Keratinocyte (primary cell): ENCODE measurements around the gene DLG1. TPM values are rescaled to one million over a fixed set of nuclear protein-coding genes. Genes with fewer than 3 reads are reported as not detected.

Experiments
- DNase-seq: peaks from one replicate; pipeline ENCODE4 v3.0.0-alpha.2; 2011; ENCODE audit warnings: low read depth, missing footprints, low spot score
- FAIRE-seq: peaks from 2 replicates; lab custom pipeline; 2011; peaks lifted over from hg19 to GRCh38; lab: Jason Lieb, UNC
- H2AFZ ChIP-seq: 2 replicates; pipeline ENCODE4 v1.6.0; 2012; ENCODE audit warnings: low read length, control low read depth, inconsistent platforms; ENCODE audit not compliant: control insufficient read depth
- H3K27ac ChIP-seq: 2 replicates; pipeline ENCODE4 v1.5.1; 2011; ENCODE audit warnings: low read length; ENCODE audit not compliant: control insufficient read depth, insufficient read depth
- H3K27me3 ChIP-seq: 3 replicates; pipeline ENCODE4 v1.6.0; 2011; ENCODE audit warnings: low read length; ENCODE audit not compliant: control insufficient read depth, insufficient read depth; ENCODE audit errors: extremely low read depth
- H3K36me3 ChIP-seq, 2 experiments: 2 replicates in 1 of 2; 3 replicates in 1 of 2; pipeline ENCODE4 v1.5.1; 2011; ENCODE audit warnings: low read length in 2 of 2, mild to moderate bottlenecking in 1 of 2; ENCODE audit not compliant: control insufficient read depth in 2 of 2, insufficient read depth in 2 of 2; ENCODE audit errors: extremely low read depth in 1 of 2
- H3K4me1 ChIP-seq: 3 replicates; pipeline ENCODE4 v1.5.1; 2011; ENCODE audit warnings: low read length; ENCODE audit not compliant: control insufficient read depth, insufficient read depth; ENCODE audit errors: extremely low read depth
- H3K4me2 ChIP-seq: 3 replicates; pipeline ENCODE4 v1.6.0; 2011; ENCODE audit warnings: low read depth, low read length; ENCODE audit not compliant: control insufficient read depth, insufficient read depth; ENCODE audit errors: extremely low read depth
- H3K4me3 ChIP-seq, 3 experiments: fragments of 200-600 bp in 1 of 3; sonication (generic) in 1 of 3; 2 replicates in 2 of 3; 3 replicates in 1 of 3; pipeline ENCODE4 v1.5.1; 2011 to 2016; ENCODE audit warnings: low read length in 3 of 3, mild to moderate bottlenecking in 3 of 3, control low read depth in 2 of 3, inconsistent platforms in 1 of 3, low read depth in 1 of 3, mixed read lengths in 1 of 3, mixed run types in 1 of 3, moderate library complexity in 1 of 3; ENCODE audit not compliant: control insufficient read depth in 2 of 3, insufficient read depth in 2 of 3; ENCODE audit errors: extremely low read depth in 1 of 3
- H3K79me2 ChIP-seq: 2 replicates; pipeline ENCODE4 v1.6.0; 2012; ENCODE audit warnings: low read length; ENCODE audit not compliant: control insufficient read depth, insufficient read depth
- H3K9ac ChIP-seq: 3 replicates; pipeline ENCODE4 v1.6.0; 2011; ENCODE audit warnings: low read length; ENCODE audit not compliant: control insufficient read depth, insufficient read depth; ENCODE audit errors: extremely low read depth
- H3K9me1 ChIP-seq: 3 replicates; pipeline ENCODE4 v1.6.0; 2011; ENCODE audit warnings: low read length; ENCODE audit not compliant: control insufficient read depth, insufficient read depth; ENCODE audit errors: extremely low read depth
- H3K9me3 ChIP-seq: 2 replicates; pipeline ENCODE4 v1.5.1; 2012; ENCODE audit warnings: low read depth, low read length; ENCODE audit not compliant: control insufficient read depth
- H4K20me1 ChIP-seq: 3 replicates; pipeline ENCODE4 v1.6.0; 2011; ENCODE audit warnings: low read length; ENCODE audit not compliant: control insufficient read depth, insufficient read depth; ENCODE audit errors: extremely low read depth
- CTCF ChIP-seq, 3 experiments: IDR thresholded peaks in 1 of 3; conservative IDR thresholded peaks in 1 of 3; optimal IDR thresholded peaks in 1 of 3; 2 replicates in 2 of 3; 3 replicates in 1 of 3; pipeline versions ENCODE3 to v1.5.1; 2011; ENCODE audit warnings: low read length in 3 of 3, mild to moderate bottlenecking in 3 of 3, moderate library complexity in 2 of 3, control low read depth in 1 of 3, inconsistent platforms in 1 of 3; ENCODE audit not compliant: insufficient read depth in 2 of 3; ENCODE audit errors: extremely low read depth in 1 of 3
- EZH2 ChIP-seq: IDR thresholded peaks from one replicate; pipeline ENCODE4 v1.6.1; 2012; ENCODE audit warnings: inconsistent platforms, mild to moderate bottlenecking, low read length, moderate library complexity
- dilution Hi-C: fragments of 300-500 bp; cut with MboI; formaldehyde crosslinking; loops from one replicate; pipeline ENCODE4 v1.7.0; 2020; ENCODE audit warnings: low sequenced_read_pairs; ENCODE audit not compliant: extremely low pct_ligation_motif_present
- polyA minus RNA-seq, 3 experiments: library from RNA; depleted of rRNA, polyadenylated mRNA; stranded (reverse); fragments of >200 nt; gene quantifications; 1 replicate in 1 of 3; 2 replicates in 1 of 3; 3 replicates in 1 of 3; pipeline ENCODE4 v1.2.3, GENCODE V29; 2011
- polyA plus RNA-seq, 5 experiments: library from polyadenylated mRNA; depleted of rRNA in 3 of 5; stranded (reverse) in 3 of 5; stranded (forward) in 1 of 5; unstranded in 1 of 5; fragments of >200 nt; gene quantifications; 1 replicate in 1 of 5; 2 replicates in 3 of 5; 3 replicates in 1 of 5; pipeline versions ENCODE4 v1.2.1 to v1.2.3, GENCODE V29; 2011 to 2012; ENCODE audit warnings: missing spikeins in 2 of 5, low read depth in 1 of 5, low replicate concordance in 1 of 5

Gene DLG1
- polyA plus RNA-seq (103 to 139 TPM (median 129 TPM) in 3 replicates), polyA minus RNA-seq (95.2 to 298 TPM (median 184 TPM) in 3 replicates)
- polyA plus RNA-seq (2011; ENCODE audit: low read depth) = 76.2 TPM
- polyA plus RNA-seq (2011; cell fraction: cytosol; rRNA removed) = 71.7 and 167 TPM in 2 replicates
- polyA plus RNA-seq (2011; cell fraction: nucleus; rRNA removed) = 219 and 249 TPM in 2 replicates
- polyA plus RNA-seq (2012; ENCODE audit: low replicate concordance) = 65.5 and 113 TPM in 2 replicates
- polyA minus RNA-seq (2011; cell fraction: cytosol; rRNA and poly(A)+ RNA removed) = 84.0 TPM
- polyA minus RNA-seq (2011; cell fraction: nucleus; rRNA and poly(A)+ RNA removed) = 330 and 756 TPM in 2 replicates

GRCh38 chr3:197298341-197298944 is at the start of gene DLG1:
Gene DLG1, minus strand, starts transcription at chr3:197298612. Its CDS starts 1,408 bp downstream, at chr3:197297204.
- peak within 1 kb of the TSS; percentile 70 for H2AFZ ChIP-seq
- dilution Hi-C loops = no loop called here
- TF ChIP-seq EZH2 = no peak
- TF ChIP-seq CTCF (optimal IDR thresholded peaks at IDR 0.05 in 1 of 3, IDR thresholded peaks at IDR 0.05 in 1 of 3, conservative IDR thresholded peaks at IDR 0.05 in 1 of 3; ENCODE audit: extremely low read depth in 1 of 3, insufficient read depth in 2 of 3, low read length in 3 of 3) = no peak
- DNase-seq = peak; percentile 82
- H3K4me3 ChIP-seq = peak within 1 kb of the TSS; percentile 79 to 86 (median 86)
- peaks cover 58% of the 10 kb centered on the region for H3K79me2 ChIP-seq
- H3K27me3 ChIP-seq = no peaks in the 10 kb centered on the region
- H3K9me3 ChIP-seq = no peaks in the 10 kb centered on the region
- H4K20me1 ChIP-seq = no peaks in the 10 kb centered on the region
- no peaks in the 10 kb centered on the region for H3K9me1 ChIP-seq
- H3K27ac ChIP-seq = peak within 1 kb of the TSS; percentile 78
- peak within 1 kb of the TSS; percentile 99 for H3K4me2 ChIP-seq
- peaks cover 51% of the 10 kb centered on the region for H3K4me1 ChIP-seq
- peaks cover 3 to 15% of the 10 kb centered on the region in 2 experiments for H3K36me3 ChIP-seq
- peak within 1 kb of the TSS; percentile 85 for H3K9ac ChIP-seq
- FAIRE-seq = no peak

- no peak for FAIRE-seq
- no peaks in the 10 kb centered on the region for H3K9me1 ChIP-seq
- H3K27ac ChIP-seq = no peak overlapping the region
Observed at GRCh38 chr3:197348014-197348413, 49.6 kb upstream of the DLG1 start.

More at GRCh38 chr3:197348014-197348413, 49.6 kb upstream of the DLG1 start:
- Histone ChIP-seq H3K4me3 (no peak overlapping the region), H3K9me3 (no peaks in the 10 kb centered on the region), H3K36me3 (no peaks in the 10 kb centered on the region), H3K4me1 (no peaks in the 10 kb centered on the region), H2AFZ (no peak overlapping the region), H3K27me3 (no peaks in the 10 kb centered on the region), H3K79me2 (no peaks in the 10 kb centered on the region), H3K9ac (no peak overlapping the region), H4K20me1 (no peaks in the 10 kb centered on the region), H3K4me2 (no peak overlapping the region)
- dilution Hi-C loops = no loop called here
- no peak for TF ChIP-seq EZH2
- no peak for DNase-seq
